Right lobe of liver (tissue), 6 donors: Measurements from ENCODE around the gene CMTM7. TPM values are rescaled to one million over a fixed set of nuclear protein-coding genes. Genes with fewer than 3 reads are reported as not detected.
"Not testable (repeated sequence)": the region's sequence is repeated elsewhere in the genome, so short reads cannot be mapped to it uniquely, and the experiment has no call there.

ENCODE experiments used
- ATAC-seq, 4 donors: fragments of 200-7000 bp; cut with Tn5 transposase; one replicate each; pipeline ENCODE4 v1.9.1; 2020; ENCODE audit warnings: mild to moderate bottlenecking in 4 of 4, moderate library complexity in 4 of 4
- DNase-seq, 3 donors: peaks; one replicate each; pipeline ENCODE4 v3.0.0-alpha.2; 2020
- H3K27ac ChIP-seq, 3 donors: fragments of 200-600 bp; one replicate each; pipeline ENCODE4 v1.8.0; 2022
- H3K27me3 ChIP-seq, 2 donors: fragments of 200-600 bp; one replicate each; pipeline ENCODE4 v1.8.0; 2022
- H3K36me3 ChIP-seq, 4 donors: fragments of 200-600 bp; sonication (generic) in 1 of 4; one replicate each; pipeline versions ENCODE4 v1.5.1 to v1.8.0; 2017 to 2022; ENCODE audit warnings: control low read depth in 1 of 4
- H3K4me1 ChIP-seq, 4 donors: fragments of 200-600 bp; sonication (generic) in 1 of 4; one replicate each; pipeline versions ENCODE4 v1.5.1 to v1.8.0; 2017 to 2022; ENCODE audit warnings: control low read depth in 1 of 4
- H3K4me3 ChIP-seq, 3 donors: fragments of 200-600 bp; one replicate each; pipeline ENCODE4 v1.8.0; 2022
- H3K9me3 ChIP-seq, 4 donors: fragments of 200-600 bp; sonication (generic) in 1 of 4; one replicate each; pipeline versions ENCODE4 v1.5.1 to v1.8.0; 2017 to 2022; ENCODE audit warnings: control low read depth in 1 of 4
- CTCF ChIP-seq, 4 donors: fragments of 200-600 bp in 3 of 4; fragments of 450-650 bp in 1 of 4; IDR thresholded peaks; one replicate each; pipeline versions ENCODE4 v1.5.1 to v1.8.0; 2016 to 2022; ENCODE audit warnings: antibody characterized with exemption in 4 of 4, mild to moderate bottlenecking in 2 of 4
- POLR2A ChIP-seq: fragments of 450-650 bp; IDR thresholded peaks from one replicate; pipeline ENCODE4 v1.6.1; 2017; ENCODE audit warnings: antibody characterized with exemption, mild to moderate bottlenecking
- WGBS: methylation state at CpG from one replicate; pipeline ENCODE4 v1.1.6; 2018; ENCODE audit warnings: low coverage, low lambda C conversion rate; ENCODE audit not compliant: insufficient coverage; ENCODE audit errors: missing lambda C conversion rate; 5-methylcytosine and 5-hydroxymethylcytosine counted together
- intact Hi-C, 2 donors: fragments of 100-400 bp; cut with DNase I; formaldehyde crosslinking; loops; one replicate each; pipeline versions ENCODE4 v1.11.2 to v1.14.1; 2022
- total RNA-seq, 6 experiments: library from RNA; depleted of rRNA in 2 of 6; stranded (reverse); fragments of >200 nt in 2 of 6; fragmentation: NEBNext Ultra II Directional in 3 of 6; extraction: Animal tissue kit (Norgen Biotek cat#: 25700) in 3 of 6; gene quantifications; one replicate each; pipeline versions ENCODE4 v1.1.0 to v1.2.4, GENCODE V29; 2016 to 2023
- donor health status: DM: no; HTN: yes; CAD: no.
- donor health status: DM: no; HTN: no; CAD: no.
- donor health status: DM: no; HTN: no; CAD: no.
- donor health status: DM: no; HTN: yes; CAD: no.
- donor health status: DM: no; HTN: yes; CAD: no.

The CMTM7 gene
- total RNA-seq, 6 experiments from 2014 or later = 2.7 to 9.8 (median 5.0) TPM

GRCh38 chr3:32384938-32385337 lies 6.7 kb upstream of the CMTM7 start:
- TF ChIP-seq POLR2A (no peak), CTCF (IDR thresholded peaks at IDR 0.05) (no peak)
- Histone ChIP-seq H3K9me3 (no peaks in the 10 kb centered on the region), H3K27me3 (no peaks in the 10 kb centered on the region), H3K36me3 (no peaks in the 10 kb centered on the region), H3K4me1 (no peaks in the 10 kb centered on the region), H3K27ac (no peak overlapping the region), H3K4me3 (no peak overlapping the region)
- peak in 2 of 4 donors; percentile 42 to 44 for ATAC-seq
- DNase-seq = no peak
- intact Hi-C loops = loop anchor here in 1 of 2 donors (10.0 kb wide), 1 partner anchor 60 kb away; no protein-coding TSS in a partner anchor
- 16% methylated on average over 5 of the region's 5 CpGs for WGBS

- Histone ChIP-seq H3K4me1 (peaks cover 0 to 6% (median 0%) of the 10 kb centered on the region in 4 donors), H3K4me3 (no peak overlapping the region), H3K36me3 (no peaks in the 10 kb centered on the region), H3K9me3 (no peaks in the 10 kb centered on the region), H3K27ac (no peak overlapping the region), H3K27me3 (no peaks in the 10 kb centered on the region)
- TF ChIP-seq POLR2A (no peak), CTCF (IDR thresholded peaks at IDR 0.05) (no peak)
- 67% methylated on average over 2 of the region's 2 CpGs for WGBS
- intact Hi-C loops = loop anchor here in 1 of 2 donors (10.0 kb wide), 1 partner anchor 57 kb away; no protein-coding TSS in a partner anchor
- ATAC-seq (no peak), DNase-seq (no peak)
These were observed 4.1 kb upstream of the CMTM7 start for GRCh38 chr3:32387512-32387911.

GRCh38 chr3:32389577-32389976 lies 2.1 kb upstream of the CMTM7 start:
- intact Hi-C loops = loop anchor here in 1 of 2 donors (10.0 kb wide), 1 partner anchor 55 kb away; no protein-coding TSS in a partner anchor
- not testable (repeated sequence) for H3K36me3 ChIP-seq, H3K27me3 ChIP-seq, ATAC-seq, DNase-seq, H3K4me1 ChIP-seq, H3K27ac ChIP-seq, H3K9me3 ChIP-seq, H3K4me3 ChIP-seq
- WGBS = 100% methylated on average over 1 of the region's 2 CpGs

GRCh38 chr3:32392536-32393302 lies 1.1 kb downstream of the CMTM7 start:
- no peaks in the 10 kb centered on the region for H3K27me3 ChIP-seq
- peak in 1 of 3 donors; percentile 42 for DNase-seq
- peaks cover 0 to 6% (median 0%) of the 10 kb centered on the region in 4 donors for H3K4me1 ChIP-seq
- intact Hi-C loops = no loop called here
- peak; percentile 40 to 58 (median 51) for ATAC-seq
- TF ChIP-seq POLR2A (no peak), CTCF (IDR thresholded peaks at IDR 0.05) (no peak)
- no peaks in the 10 kb centered on the region for H3K36me3 ChIP-seq
- H3K9me3 ChIP-seq = no peaks in the 10 kb centered on the region
- peak overlapping the region; percentile 70 to 88 (median 75) for H3K4me3 ChIP-seq
- 41% methylated on average over 11 of the region's 18 CpGs for WGBS
- H3K27ac ChIP-seq = peak overlapping the region; percentile 34 to 89 (median 81)

GRCh38 chr3:32395496-32395895 lies 3.8 kb downstream of the CMTM7 start:
- H3K27ac ChIP-seq = no peak overlapping the region
- ATAC-seq (no peak), DNase-seq (no peak)
- H3K36me3 ChIP-seq = no peaks in the 10 kb centered on the region
- no peaks in the 10 kb centered on the region for H3K27me3 ChIP-seq
- 21% methylated on average over 2 of the region's 2 CpGs for WGBS
- H3K4me1 ChIP-seq = peaks cover 0 to 6% (median 0%) of the 10 kb centered on the region in 4 donors
- no peak overlapping the region for H3K4me3 ChIP-seq
- intact Hi-C loops = no loop called here
- H3K9me3 ChIP-seq = no peaks in the 10 kb centered on the region
- TF ChIP-seq POLR2A (no peak), CTCF (IDR thresholded peaks at IDR 0.05) (no peak)
